ENCODE results near the gene IRAK1.

IRAK1 gene

GRCh38 chrX:154032653-154033052 is 13.0 kb upstream of the IRAK1 start:
- H3K36me3 ChIP-seq (replicated peaks), result no peaks in the 10 kb centered on the region
- no peak for DNase-seq
- no peak for TF ChIP-seq CTCF (IDR thresholded peaks at IDR 0.05; ENCODE audit: low read depth, low read length, missing control alignments)
- no peak overlapping the region for H3K4me3 ChIP-seq (ENCODE audit: low read depth, low read length)
- in situ Hi-C loops (cut with HindIII; ENCODE audit: low pct_ligation_motif_present, low sequenced_read_pairs), result no loop called here
- H3K27ac ChIP-seq, result no peak overlapping the region
- H3K27me3 ChIP-seq (replicated peaks), result no peaks in the 10 kb centered on the region

- DNase-seq, result no peak
- Histone ChIP-seq H3K27me3 (replicated peaks) (no peaks in the 10 kb centered on the region), H3K27ac (no peak overlapping the region), H3K4me3 (ENCODE audit: low read depth, low read length) (no peak overlapping the region), H3K36me3 (replicated peaks) (no peaks in the 10 kb centered on the region)
- no peak for TF ChIP-seq CTCF (IDR thresholded peaks at IDR 0.05; ENCODE audit: low read depth, low read length, missing control alignments)
- in situ Hi-C loops (cut with HindIII; ENCODE audit: low pct_ligation_motif_present, low sequenced_read_pairs), result no loop called here
Observed at GRCh38 chrX:154032160-154032559, 12.5 kb upstream of the IRAK1 start.

GRCh38 chrX:154030715-154031305 is 11.1 kb upstream of the IRAK1 start:
- Histone ChIP-seq H3K4me3 (ENCODE audit: low read depth, low read length) (no peak overlapping the region), H3K36me3 (replicated peaks) (no peaks in the 10 kb centered on the region), H3K27ac (no peak overlapping the region), H3K27me3 (replicated peaks) (no peaks in the 10 kb centered on the region)
- DNase-seq, result no peak
- in situ Hi-C loops (cut with HindIII; ENCODE audit: low pct_ligation_motif_present, low sequenced_read_pairs), result no loop called here
- TF ChIP-seq CTCF (IDR thresholded peaks at IDR 0.05; ENCODE audit: low read depth, low read length, missing control alignments), result no peak

- in situ Hi-C loops (cut with HindIII; ENCODE audit: low pct_ligation_motif_present, low sequenced_read_pairs), result no loop called here
- Histone ChIP-seq H3K27ac (no peak overlapping the region), H3K36me3 (replicated peaks) (no peaks in the 10 kb centered on the region), H3K4me3 (ENCODE audit: low read depth, low read length) (no peak overlapping the region), H3K27me3 (replicated peaks) (no peaks in the 10 kb centered on the region)
- no peak for TF ChIP-seq CTCF (IDR thresholded peaks at IDR 0.05; ENCODE audit: low read depth, low read length, missing control alignments)
- no peak for DNase-seq
Observed at GRCh38 chrX:154030266-154030665, 10.6 kb upstream of the IRAK1 start.

- DNase-seq, result no peak
- no peak for TF ChIP-seq CTCF (IDR thresholded peaks at IDR 0.05; ENCODE audit: low read depth, low read length, missing control alignments)
- in situ Hi-C loops (cut with HindIII; ENCODE audit: low pct_ligation_motif_present, low sequenced_read_pairs), result no loop called here
- Histone ChIP-seq H3K36me3 (replicated peaks) (no peaks in the 10 kb centered on the region), H3K4me3 (ENCODE audit: low read depth, low read length) (no peak overlapping the region), H3K27me3 (replicated peaks) (no peaks in the 10 kb centered on the region), H3K27ac (no peak overlapping the region)
Observed at GRCh38 chrX:154029439-154029838, 9.7 kb upstream of the IRAK1 start.

- TF ChIP-seq CTCF (IDR thresholded peaks at IDR 0.05; ENCODE audit: low read depth, low read length, missing control alignments), result no peak
- Histone ChIP-seq H3K27me3 (replicated peaks) (no peaks in the 10 kb centered on the region), H3K4me3 (ENCODE audit: low read depth, low read length) (no peak overlapping the region), H3K36me3 (replicated peaks) (no peaks in the 10 kb centered on the region), H3K27ac (no peak overlapping the region)
- in situ Hi-C loops (cut with HindIII; ENCODE audit: low pct_ligation_motif_present, low sequenced_read_pairs), result no loop called here
- no peak for DNase-seq
Observed at GRCh38 chrX:154028502-154029184, 8.9 kb upstream of the IRAK1 start.
